ENCODE data around the gene KLK2. TPM values are rescaled to one million over a fixed set of nuclear protein-coding genes. Genes with fewer than 3 reads are reported as not detected.
"Not testable (repeated sequence)": the region's sequence is repeated elsewhere in the genome, so short reads cannot be mapped to it uniquely, and the experiment has no call there.

KLK2 gene
- total and polyA plus RNA-seq, 2 donors = not detected

DNA sequence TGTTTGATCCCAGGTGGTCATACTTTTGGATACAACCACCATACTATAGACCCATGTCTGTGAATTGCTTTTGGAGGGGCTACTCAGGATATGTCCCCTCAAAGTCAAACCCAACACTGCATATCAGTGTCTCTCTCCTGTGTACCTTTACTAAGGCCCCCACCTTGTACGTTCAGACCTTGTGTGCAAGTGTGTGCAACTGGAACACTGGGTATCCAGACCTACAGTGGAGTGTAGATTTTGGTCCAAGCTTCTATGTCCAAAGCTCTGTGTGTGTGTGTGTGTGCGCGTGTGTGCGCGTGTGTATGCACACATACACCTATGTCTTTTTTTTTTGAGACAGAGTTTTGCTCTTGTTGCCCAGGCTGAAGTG lies 18.0 kb downstream of the KLK2 start:
- Histone ChIP-seq H3K36me3 (ENCODE audit: insufficient read depth) (no peaks in the 10 kb centered on the region), H3K4me1 (ENCODE audit: insufficient read depth) (no peaks in the 10 kb centered on the region), H3K27ac (ENCODE audit: low read depth) (no peak overlapping the region), H3K4me3 (ENCODE audit: low read depth, low read length) (no peak overlapping the region)
- no peak for DNase-seq (ENCODE audit: extremely low spot score)
- WGBS = 78% methylated on average over 5 of the region's 5 CpGs

DNA sequence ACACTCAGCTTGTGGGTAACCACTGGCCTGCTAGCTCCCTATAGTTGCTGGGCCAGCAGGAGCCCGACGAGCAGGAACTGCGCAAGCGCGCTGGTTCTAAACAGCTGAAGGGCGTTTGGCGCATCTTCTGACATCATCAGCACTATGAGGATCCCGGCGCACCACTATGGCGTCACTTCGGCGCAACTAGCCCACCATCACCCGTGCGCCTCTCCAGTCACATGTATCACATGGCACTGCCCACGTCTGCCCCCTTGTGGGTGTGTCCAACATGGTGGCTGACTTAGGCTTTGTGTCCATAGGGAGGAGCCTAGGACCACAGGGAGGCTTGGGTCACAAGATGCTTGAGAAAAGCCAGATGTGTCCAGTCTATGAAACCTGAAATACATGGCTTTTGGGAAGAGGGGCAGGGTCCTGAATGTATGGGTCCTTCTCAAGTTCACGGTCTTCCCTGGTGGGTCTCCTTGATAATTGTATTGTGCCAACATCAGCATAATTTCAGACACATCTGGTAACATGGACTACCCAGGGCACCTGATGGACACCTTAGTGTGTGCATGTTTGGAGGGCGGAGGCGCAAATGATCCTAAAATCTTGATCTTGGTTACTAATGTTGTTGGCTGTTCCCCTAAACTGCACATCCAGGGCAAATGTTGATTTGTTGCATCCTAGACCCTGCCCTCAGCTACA lies 20.0 kb downstream of the KLK2 start:
- no peak for DNase-seq (ENCODE audit: extremely low spot score)
- WGBS = 89% methylated on average over 18 of the region's 18 CpGs
- H3K27ac ChIP-seq (ENCODE audit: low read depth) = no peak overlapping the region
- no peak overlapping the region for H3K4me3 ChIP-seq (ENCODE audit: low read depth, low read length)
- H3K4me1 ChIP-seq (ENCODE audit: insufficient read depth) = no peaks in the 10 kb centered on the region
- H3K36me3 ChIP-seq (ENCODE audit: insufficient read depth) = no peaks in the 10 kb centered on the region

DNA sequence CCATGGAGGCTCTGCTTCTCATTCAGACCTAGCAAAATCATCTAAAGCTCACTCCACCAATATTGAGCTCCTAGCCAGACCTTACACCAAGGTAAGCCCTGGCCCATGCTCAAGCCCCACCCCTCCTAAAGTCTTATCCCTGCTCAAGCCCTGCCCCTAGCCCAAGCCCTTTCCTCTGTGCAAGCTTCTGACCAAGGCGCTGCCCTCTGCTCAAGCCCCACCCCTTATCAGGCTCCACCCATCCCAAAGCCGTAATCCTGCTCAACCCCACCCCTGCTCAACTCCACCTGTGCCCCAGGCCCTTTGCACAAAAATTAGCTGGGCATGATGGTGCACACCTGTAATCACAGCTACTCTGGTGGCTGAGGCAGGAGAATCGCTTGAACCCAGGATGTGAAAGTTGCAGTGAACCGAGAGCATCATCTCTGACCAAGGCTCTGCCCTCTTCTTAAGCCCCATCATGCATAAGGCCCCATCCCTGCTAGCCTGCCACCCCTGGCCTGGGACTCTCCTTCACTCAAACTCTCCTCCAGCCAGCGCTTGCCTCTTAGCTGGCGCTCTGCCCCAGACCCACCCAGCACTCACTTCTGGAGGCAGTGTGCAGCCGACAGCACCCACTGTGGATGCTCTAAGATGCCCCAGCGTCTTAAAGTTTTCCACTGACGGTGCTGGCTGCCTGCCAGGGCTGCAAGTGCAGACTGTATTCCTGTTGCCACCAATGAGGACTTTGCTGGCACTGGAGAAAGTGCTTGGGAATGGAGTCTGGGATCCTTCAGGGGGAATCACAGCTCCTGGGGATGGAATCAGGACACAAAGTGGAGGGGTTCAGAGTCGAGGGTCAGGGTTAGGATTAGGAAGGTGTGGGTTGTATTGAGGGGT lies 21.5 kb downstream of the KLK2 start:
- H3K27ac ChIP-seq (ENCODE audit: low read depth) = no peak overlapping the region
- 57% methylated on average over 10 of the region's 10 CpGs for whole genome bisulfite sequencing
- no peaks in the 10 kb centered on the region for H3K36me3 ChIP-seq (ENCODE audit: insufficient read depth)
- H3K4me3 ChIP-seq (ENCODE audit: low read depth, low read length) = no peak overlapping the region
- no peak for DNase-seq (ENCODE audit: extremely low spot score)
- H3K4me1 ChIP-seq (ENCODE audit: insufficient read depth) = no peaks in the 10 kb centered on the region

DNA sequence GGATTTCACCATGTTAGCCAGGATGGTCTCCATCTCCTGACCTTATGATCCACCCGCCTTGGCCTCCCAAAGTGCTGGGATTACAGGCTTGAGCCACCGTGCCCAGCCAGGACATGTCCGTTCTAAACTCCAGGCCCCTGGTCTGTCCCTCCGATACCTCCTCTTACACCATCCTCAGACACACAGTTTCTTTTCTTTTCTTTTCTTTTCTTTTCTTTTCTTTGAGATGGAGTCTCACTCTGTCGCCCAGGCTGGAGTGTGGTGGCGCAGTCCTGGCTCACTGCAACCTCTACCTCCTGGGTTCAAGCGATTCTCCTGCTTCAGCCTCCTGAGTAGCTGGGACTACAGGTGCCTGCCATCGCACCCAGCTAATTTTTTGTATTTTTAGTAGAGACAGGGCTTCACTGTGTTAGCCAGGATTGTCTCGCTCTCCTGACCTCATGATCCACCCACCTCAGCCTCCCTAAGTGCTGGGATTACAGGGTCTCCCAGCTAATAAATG lies 22.9 kb downstream of the KLK2 start:
- not testable (repeated sequence) for DNase-seq (ENCODE audit: extremely low spot score); H3K36me3 ChIP-seq (ENCODE audit: insufficient read depth); H3K4me1 ChIP-seq (ENCODE audit: insufficient read depth); H3K27ac ChIP-seq (ENCODE audit: low read depth); H3K4me3 ChIP-seq (ENCODE audit: low read depth, low read length)
- 83% methylated on average over 9 of the region's 9 CpGs for WGBS

DNA sequence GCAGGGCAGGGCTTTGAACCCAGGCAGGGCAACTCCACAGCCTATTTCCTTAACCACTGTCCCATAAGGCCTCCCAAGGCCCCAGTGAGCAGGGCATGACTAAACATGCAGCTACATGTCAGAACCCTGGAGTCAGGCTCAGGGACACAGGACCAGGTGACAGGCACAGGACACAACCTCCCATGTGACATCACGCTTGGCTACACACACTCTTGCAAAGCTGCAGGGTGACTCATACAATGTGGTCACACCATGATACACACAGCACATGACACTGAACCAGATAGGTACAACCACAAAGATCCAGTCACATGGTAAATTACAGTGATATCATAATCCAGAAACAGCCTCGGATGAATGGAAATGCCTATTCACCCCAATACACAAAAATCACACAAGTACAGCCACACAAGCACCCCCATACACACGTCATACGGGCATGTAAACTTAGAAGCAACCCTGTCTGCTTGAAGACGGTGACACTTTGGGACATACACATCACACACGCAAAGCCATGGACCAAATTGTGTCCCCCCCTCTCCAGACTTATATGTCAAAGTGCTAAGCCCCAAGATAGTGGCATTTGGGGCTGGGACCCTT lies 23.5 kb downstream of the KLK2 start:
- Histone ChIP-seq H3K4me3 (ENCODE audit: low read depth, low read length) (no peak overlapping the region), H3K36me3 (ENCODE audit: insufficient read depth) (no peaks in the 10 kb centered on the region), H3K4me1 (ENCODE audit: insufficient read depth) (no peaks in the 10 kb centered on the region), H3K27ac (ENCODE audit: low read depth) (no peak overlapping the region)
- DNase-seq (ENCODE audit: extremely low spot score) = no peak
- WGBS = 71% methylated on average over 6 of the region's 6 CpGs

DNA sequence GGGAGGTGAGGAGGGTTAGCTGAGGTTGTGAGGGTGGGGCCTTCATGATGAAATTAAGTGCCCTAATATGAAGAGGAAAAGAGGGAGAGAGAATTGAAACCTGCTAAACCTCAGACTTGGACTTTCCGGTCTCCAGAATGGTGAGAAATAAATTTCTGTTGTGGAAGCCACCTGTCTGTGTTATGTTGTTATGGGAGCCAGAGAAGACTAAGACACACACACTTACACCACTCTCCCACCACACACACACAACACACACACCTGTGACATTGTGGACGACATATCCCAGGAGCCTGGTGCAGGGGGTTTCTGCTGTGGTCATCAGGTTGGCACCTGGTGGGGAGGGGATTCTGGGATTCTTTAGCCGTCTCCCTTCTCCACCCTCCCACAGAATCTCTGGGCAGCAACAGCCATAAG lies 24.0 kb downstream of the KLK2 start:
- 54% methylated on average over 3 of the region's 3 CpGs for WGBS
- no peak overlapping the region for H3K4me3 ChIP-seq (ENCODE audit: low read depth, low read length)
- no peaks in the 10 kb centered on the region for H3K4me1 ChIP-seq (ENCODE audit: insufficient read depth)
- H3K27ac ChIP-seq (ENCODE audit: low read depth) = no peak overlapping the region
- DNase-seq (ENCODE audit: extremely low spot score) = no peak
- H3K36me3 ChIP-seq (ENCODE audit: insufficient read depth) = no peaks in the 10 kb centered on the region

DNA sequence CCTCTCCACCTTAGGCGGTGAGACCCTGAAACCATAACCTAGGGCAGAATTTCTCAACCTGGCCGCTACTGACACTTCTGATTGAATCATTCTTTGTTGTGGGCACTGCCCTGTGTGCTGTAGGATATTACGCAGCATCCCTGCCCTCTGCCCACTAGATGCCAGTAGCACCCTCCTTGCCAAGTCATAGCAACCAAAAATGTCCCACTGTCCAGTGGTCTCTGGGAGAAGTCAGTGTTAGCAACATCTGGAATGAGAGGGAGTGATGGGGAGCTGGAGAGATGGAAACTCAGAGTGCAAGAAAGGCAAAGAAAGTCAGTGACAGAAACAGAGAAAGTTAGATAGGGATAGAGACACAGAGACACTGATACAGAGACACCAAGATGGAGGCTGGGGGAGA lies 24.4 kb downstream of the KLK2 start:
- no peak for DNase-seq (ENCODE audit: extremely low spot score)
- WGBS = 77% methylated on average over 3 of the region's 3 CpGs
- H3K27ac ChIP-seq (ENCODE audit: low read depth) = no peak overlapping the region
- no peaks in the 10 kb centered on the region for H3K4me1 ChIP-seq (ENCODE audit: insufficient read depth)
- no peak overlapping the region for H3K4me3 ChIP-seq (ENCODE audit: low read depth, low read length)
- H3K36me3 ChIP-seq (ENCODE audit: insufficient read depth) = no peaks in the 10 kb centered on the region

DNA sequence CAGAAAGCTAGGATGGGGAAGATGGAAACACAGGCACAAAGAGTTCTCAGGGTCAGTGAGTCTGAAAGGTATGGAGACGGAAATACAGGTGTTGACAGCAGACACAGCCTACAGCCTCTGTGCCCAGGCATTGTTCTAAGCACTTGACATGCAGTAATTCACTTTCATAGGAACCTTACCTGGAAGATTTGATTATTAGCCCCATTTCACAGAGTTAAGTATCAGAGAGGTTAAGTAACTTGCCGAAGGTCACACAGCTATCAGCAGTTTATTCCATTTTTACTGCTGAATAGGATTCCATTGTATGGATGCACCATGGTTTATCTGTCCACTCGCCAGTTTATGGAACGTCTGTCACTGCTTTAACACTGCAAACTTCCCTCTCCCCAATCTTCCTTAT lies 24.8 kb downstream of the KLK2 start:
- 72% methylated on average over 4 of the region's 4 CpGs for WGBS
- Histone ChIP-seq H3K4me3 (ENCODE audit: low read depth, low read length) (no peak overlapping the region), H3K27ac (ENCODE audit: low read depth) (no peak overlapping the region), H3K36me3 (ENCODE audit: insufficient read depth) (no peaks in the 10 kb centered on the region), H3K4me1 (ENCODE audit: insufficient read depth) (no peaks in the 10 kb centered on the region)
- no peak for DNase-seq (ENCODE audit: extremely low spot score)

DNA sequence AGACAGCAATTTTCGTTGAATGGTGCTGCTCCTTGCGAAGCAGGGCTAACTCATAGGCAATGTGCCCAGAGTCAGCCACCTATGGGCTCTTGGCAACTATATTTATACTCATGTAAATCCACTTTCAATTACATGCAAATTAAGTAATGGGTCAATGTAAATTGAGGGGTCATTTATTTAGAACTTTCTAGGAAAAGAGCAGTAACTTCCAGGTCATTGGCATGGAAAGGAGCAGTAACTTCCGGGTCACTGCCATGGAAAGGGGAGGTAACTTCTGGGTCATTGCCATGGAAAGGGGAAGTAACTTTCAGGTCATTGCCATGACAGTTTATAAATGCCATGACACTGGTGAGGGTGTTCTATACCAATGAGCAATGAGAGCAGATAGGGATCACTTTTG lies 26.3 kb downstream of the KLK2 start:
- no peak for DNase-seq (ENCODE audit: extremely low spot score)
- H3K4me1 ChIP-seq (ENCODE audit: insufficient read depth) = no peaks in the 10 kb centered on the region
- H3K4me3 ChIP-seq (ENCODE audit: low read depth, low read length) = no peak overlapping the region
- H3K27ac ChIP-seq (ENCODE audit: low read depth) = no peak overlapping the region
- 86% methylated on average over 3 of the region's 3 CpGs for WGBS
- H3K36me3 ChIP-seq (ENCODE audit: insufficient read depth) = no peaks in the 10 kb centered on the region

DNA sequence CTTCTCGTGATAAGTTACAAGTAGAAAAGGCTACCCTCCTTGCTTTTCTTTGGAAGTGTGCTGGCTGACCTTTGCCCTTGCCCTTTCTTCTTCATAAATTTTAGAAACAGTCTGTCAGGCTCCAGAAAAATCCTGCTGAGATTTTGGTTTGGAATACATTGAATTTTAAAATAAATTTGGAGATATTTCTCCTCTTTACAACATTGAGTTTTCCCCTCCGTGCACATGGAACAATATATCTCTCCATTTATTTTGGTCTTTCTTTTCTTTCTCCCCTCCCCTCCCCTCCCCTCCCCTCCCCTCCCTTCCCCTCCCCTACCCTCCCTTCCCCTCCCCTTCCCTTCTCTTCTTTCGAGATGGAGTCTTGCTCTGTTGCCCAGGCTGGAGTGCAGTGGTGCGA lies 29.4 kb downstream of the KLK2 start:
- DNase-seq (ENCODE audit: extremely low spot score) = no peak
- no peak overlapping the region for H3K4me3 ChIP-seq (ENCODE audit: low read depth, low read length)
- H3K27ac ChIP-seq (ENCODE audit: low read depth) = no peak overlapping the region
- WGBS = 68% methylated on average over 4 of the region's 4 CpGs
- no peaks in the 10 kb centered on the region for H3K36me3 ChIP-seq (ENCODE audit: insufficient read depth)
- no peaks in the 10 kb centered on the region for H3K4me1 ChIP-seq (ENCODE audit: insufficient read depth)

DNA sequence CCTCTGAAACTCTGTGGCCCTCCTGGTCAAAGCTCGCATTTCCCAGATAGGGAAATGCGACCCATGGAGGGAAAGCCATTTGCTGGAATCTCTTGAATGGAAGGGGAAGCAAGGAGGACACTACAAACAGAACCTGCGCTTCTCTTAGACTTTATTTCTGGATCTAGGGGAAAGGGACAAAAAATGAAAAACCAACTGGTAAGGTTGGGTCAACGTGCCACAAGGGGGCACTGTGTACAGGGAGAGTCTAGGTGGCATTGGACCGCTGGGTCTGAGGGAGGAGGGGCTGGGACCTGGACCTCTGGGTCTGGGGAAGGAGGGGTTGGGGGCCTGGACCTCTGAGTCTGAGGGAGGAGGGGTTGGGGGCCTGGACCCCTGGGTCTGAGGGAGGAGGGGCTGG lies 33.0 kb downstream of the KLK2 start:
- 17% methylated on average over 5 of the region's 5 CpGs for WGBS
- Histone ChIP-seq H3K4me1 (ENCODE audit: insufficient read depth) (no peaks in the 10 kb centered on the region), H3K4me3 (ENCODE audit: low read depth, low read length) (no peak overlapping the region), H3K27ac (ENCODE audit: low read depth) (no peak overlapping the region), H3K36me3 (ENCODE audit: insufficient read depth) (no peaks in the 10 kb centered on the region)
- no peak for DNase-seq (ENCODE audit: extremely low spot score)

DNA sequence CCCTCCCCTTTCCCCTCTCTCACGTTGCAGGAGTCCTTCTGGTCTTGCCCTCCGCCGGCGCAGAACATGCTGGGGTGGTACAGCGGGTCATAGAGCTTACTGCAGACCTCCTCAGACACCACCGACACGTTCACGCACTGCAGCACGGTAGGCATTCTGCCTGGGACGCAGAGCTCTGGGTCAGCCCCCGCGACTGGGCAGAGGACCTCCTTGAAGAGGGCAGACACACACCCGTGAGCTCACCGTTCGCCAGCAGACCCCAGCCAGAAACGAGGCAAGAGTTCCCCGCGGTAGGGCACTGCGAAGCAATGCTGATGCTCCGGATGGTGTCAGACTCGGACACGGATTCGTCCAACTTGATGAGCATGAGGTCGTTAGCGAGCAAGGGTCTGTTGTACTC lies 35.1 kb downstream of the KLK2 start:
- 60% methylated on average over 25 of the region's 25 CpGs for WGBS
- Histone ChIP-seq H3K4me3 (ENCODE audit: low read depth, low read length) (no peak overlapping the region), H3K27ac (ENCODE audit: low read depth) (no peak overlapping the region), H3K36me3 (ENCODE audit: insufficient read depth) (no peaks in the 10 kb centered on the region), H3K4me1 (ENCODE audit: insufficient read depth) (no peaks in the 10 kb centered on the region)
- DNase-seq (ENCODE audit: extremely low spot score) = no peak

DNA sequence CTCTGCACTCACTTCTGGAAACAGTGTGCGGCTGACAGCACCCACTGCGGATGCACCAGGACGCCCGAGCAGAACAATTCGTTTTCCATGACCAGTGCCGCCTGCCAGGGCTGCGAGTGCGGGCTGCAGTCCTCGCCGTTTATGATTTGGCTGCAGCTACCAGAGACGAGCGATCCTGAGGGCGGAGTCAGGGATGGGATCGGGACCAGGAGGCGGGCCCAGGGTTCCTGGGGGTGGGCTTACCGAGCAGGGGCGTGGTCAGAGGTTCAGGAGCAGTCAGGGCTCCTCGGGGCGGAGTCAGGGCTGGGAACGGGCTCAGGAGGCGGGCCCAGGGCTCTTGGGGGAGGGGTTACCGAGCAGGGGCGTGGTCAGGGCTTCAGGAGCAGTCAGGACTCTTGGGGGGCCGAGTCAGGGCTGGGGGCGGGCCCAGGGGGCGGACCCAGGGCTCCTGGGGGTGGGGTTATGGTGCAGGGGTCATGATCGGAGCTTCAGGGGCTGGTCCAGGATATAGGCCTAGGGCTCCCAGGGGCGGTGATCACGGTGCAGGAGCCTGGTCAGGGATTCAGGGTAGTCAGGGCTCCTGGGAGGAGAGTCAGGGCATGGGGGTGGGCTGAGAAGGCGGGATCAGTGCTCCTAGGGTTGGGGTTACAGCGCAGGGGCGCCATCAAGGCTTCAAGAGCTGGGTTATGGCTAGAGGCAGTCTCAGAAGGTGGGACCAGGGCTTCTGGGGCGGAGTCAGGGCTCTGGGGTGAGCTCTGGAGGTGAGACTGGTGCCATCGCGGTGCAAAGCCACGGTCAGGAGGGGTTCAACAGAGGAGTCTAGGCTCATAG lies 36.2 kb downstream of the KLK2 start:
- Histone ChIP-seq H3K27ac (ENCODE audit: low read depth) (no peak overlapping the region), H3K36me3 (ENCODE audit: insufficient read depth) (no peaks in the 10 kb centered on the region), H3K4me1 (ENCODE audit: insufficient read depth) (no peaks in the 10 kb centered on the region), H3K4me3 (ENCODE audit: low read depth, low read length) (no peak overlapping the region)
- 3% methylated on average over 36 of the region's 36 CpGs for WGBS
- DNase-seq (ENCODE audit: extremely low spot score) = no peak
